B cell (primary cell): ENCODE data around the gene PDE3A. TPM values are rescaled to one million over a fixed set of nuclear protein-coding genes. Genes with fewer than 3 reads are reported as not detected.

Experiments used
- ATAC-seq: fragments of 200-7000 bp; cut with Tn5 transposase; one replicate; pipeline ENCODE4 v1.10.0; 2021; ENCODE audit warnings: low read depth, mild to moderate bottlenecking, moderate number of reproducible peaks, moderate library complexity
- CTCF ChIA-PET: fragments of 350-600 bp; sonication (Branson Sonifier 250); formaldehyde crosslinking; loops from one replicate; lab custom pipeline; 2021; ENCODE audit warnings: antibody characterized with exemption, inconsistent platforms; lab: Charles Lee
- POLR2A ChIA-PET: fragments of 350-600 bp; sonication (Branson Sonifier 250); formaldehyde crosslinking; loops from one replicate; lab custom pipeline; 2021; ENCODE audit warnings: antibody characterized with exemption; lab: Charles Lee
- DNase-seq: peaks from one replicate; pipeline ENCODE4 v3.0.0; 2013
- H2AFZ ChIP-seq: 2 replicates; pipeline ENCODE4 v1.6.1; 2012; ENCODE audit warnings: mild to moderate bottlenecking, low read depth, low read length; ENCODE audit not compliant: insufficient read depth, poor library complexity, severe bottlenecking
- H3K27ac ChIP-seq, 2 donors: 1 replicate in 1 of 2; 2 replicates in 1 of 2; pipeline ENCODE4 v1.5.1; 2012 to 2013; ENCODE audit warnings: low read length in 2 of 2, mild to moderate bottlenecking in 2 of 2, moderate library complexity in 1 of 2
- H3K27me3 ChIP-seq, 4 experiments: fragments of 200-600 bp in 1 of 4; sonication (generic) in 1 of 4; replicated peaks in 1 of 4; 1 replicate in 2 of 4; 2 replicates in 2 of 4; pipeline versions ENCODE4 v1.6.1 to v1.7.0; 2013 to 2016; ENCODE audit warnings: low read length in 3 of 4, mild to moderate bottlenecking in 2 of 4, mixed read lengths in 1 of 4, moderate library complexity in 1 of 4; ENCODE audit not compliant: insufficient read depth in 4 of 4, control insufficient read depth in 3 of 4; ENCODE audit errors: control extremely low read depth in 1 of 4
- H3K36me3 ChIP-seq, 2 experiments: replicated peaks in 1 of 2; 1 replicate in 1 of 2; 2 replicates in 1 of 2; pipeline versions ENCODE4 v1.6.1 to v1.7.1; 2013; ENCODE audit warnings: low read length in 1 of 2; ENCODE audit not compliant: insufficient read depth in 2 of 2, control insufficient read depth in 1 of 2; ENCODE audit errors: control extremely low read depth in 1 of 2, extremely low read depth in 1 of 2
- H3K4me1 ChIP-seq, 2 donors: fragments of 200-600 bp in 1 of 2; sonication (generic) in 1 of 2; 1 replicate in 1 of 2; 2 replicates in 1 of 2; pipeline versions ENCODE4 v1.5.1 to v1.6.1; 2013 to 2017; ENCODE audit warnings: low read length in 2 of 2; ENCODE audit not compliant: control insufficient read depth in 2 of 2, insufficient read depth in 2 of 2
- H3K4me2 ChIP-seq: replicated peaks from 2 replicates; pipeline ENCODE3; 2012; ENCODE audit warnings: mild to moderate bottlenecking, low read depth, low read length; ENCODE audit not compliant: poor library complexity, severe bottlenecking
- H3K4me3 ChIP-seq, 5 experiments: fragments of 200-600 bp in 1 of 5; sonication (generic) in 1 of 5; 1 replicate in 3 of 5; 2 replicates in 2 of 5; pipeline versions ENCODE4 v1.5.1 to v1.7.0; 2011 to 2016; ENCODE audit warnings: low read length in 4 of 5, mild to moderate bottlenecking in 4 of 5, low read depth in 2 of 5, control low read depth in 1 of 5, moderate library complexity in 1 of 5; ENCODE audit not compliant: insufficient read depth in 1 of 5; ENCODE audit errors: control extremely low read depth in 1 of 5, extremely low read depth in 1 of 5
- H3K79me2 ChIP-seq: fragments of 200-600 bp; sonication (generic); one replicate; pipeline ENCODE4 v1.6.0; 2016; ENCODE audit warnings: low read length; ENCODE audit not compliant: control insufficient read depth, insufficient read depth
- H3K9ac ChIP-seq: fragments of 200-600 bp; sonication (generic); 2 replicates; pipeline ENCODE4 v1.6.1; 2017; ENCODE audit warnings: mild to moderate bottlenecking, low read length, moderate library complexity
- H3K9me3 ChIP-seq, 3 donors: one replicate each; pipeline versions ENCODE4 v1.6.1 to v1.7.1; 2013; ENCODE audit warnings: low read length in 2 of 3; ENCODE audit not compliant: control insufficient read depth in 2 of 3, insufficient read depth in 1 of 3; ENCODE audit errors: control extremely low read depth in 1 of 3
- H4K20me1 ChIP-seq: 2 replicates; pipeline ENCODE4 v1.6.0; 2012; ENCODE audit warnings: mild to moderate bottlenecking, low read length; ENCODE audit not compliant: insufficient read depth, control insufficient read depth, poor library complexity, severe bottlenecking
- H3K27ac Mint-ChIP-seq: one replicate; pipeline ENCODE4 v1.8.0; 2021; ENCODE audit warnings: mixed read lengths
- H3K27me3 Mint-ChIP-seq: one replicate; pipeline ENCODE4 v1.8.0; 2021; ENCODE audit warnings: mixed read lengths
- H3K4me1 Mint-ChIP-seq: one replicate; pipeline ENCODE4 v1.8.0; 2021; ENCODE audit warnings: mixed read lengths
- H3K4me3 Mint-ChIP-seq: one replicate; pipeline ENCODE4 v1.8.0; 2021; ENCODE audit warnings: mixed read lengths
- H3K9me3 Mint-ChIP-seq: one replicate; pipeline ENCODE4 v1.8.0; 2022; ENCODE audit warnings: mixed read lengths; ENCODE audit not compliant: insufficient read depth
- EZH2 ChIP-seq: IDR thresholded peaks from 2 replicates; pipeline ENCODE4 v1.6.1; 2012; ENCODE audit warnings: borderline replicate concordance, low read depth, mild to moderate bottlenecking, moderate library complexity, low read length; ENCODE audit not compliant: insufficient read depth, poor library complexity, severe bottlenecking
- WGBS: methylation state at CpG from one replicate; pipeline ENCODE4 v1.1.5; 2013; ENCODE audit warnings: missing lambda C conversion rate; ENCODE audit not compliant: insufficient coverage; 5-methylcytosine and 5-hydroxymethylcytosine counted together
- intact Hi-C: fragments of 100-400 bp; cut with micrococcal nuclease; formaldehyde crosslinking; loops from one replicate; pipeline ENCODE4 v1.10.0; 2022
- polyA plus RNA-seq: library from polyadenylated mRNA; depleted of rRNA; stranded (reverse); fragments of >200 nt; gene quantifications from 2 replicates; pipeline ENCODE4 v1.2.3, GENCODE V29; 2012
- total RNA-seq, 2 donors: library from RNA; stranded (reverse); fragments of 120-200 nt in 1 of 2; gene quantifications; 1 replicate in 1 of 2; 2 replicates in 1 of 2; pipeline versions ENCODE4 v1.2.3 to v1.2.4, GENCODE V29; 2013 to 2022
- TF ChIP-seq, protein P1 (sequence below): fragments of 200-600 bp; IDR thresholded peaks from one replicate; pipeline ENCODE4 v1.8.0; 2022; ENCODE audit warnings: antibody characterized with exemption, mild to moderate bottlenecking

PDE3A gene
- total and polyA plus RNA-seq, 2 donors (not counting 1 experiment from before 2014, with no cell fraction given) = not detected

DNA sequence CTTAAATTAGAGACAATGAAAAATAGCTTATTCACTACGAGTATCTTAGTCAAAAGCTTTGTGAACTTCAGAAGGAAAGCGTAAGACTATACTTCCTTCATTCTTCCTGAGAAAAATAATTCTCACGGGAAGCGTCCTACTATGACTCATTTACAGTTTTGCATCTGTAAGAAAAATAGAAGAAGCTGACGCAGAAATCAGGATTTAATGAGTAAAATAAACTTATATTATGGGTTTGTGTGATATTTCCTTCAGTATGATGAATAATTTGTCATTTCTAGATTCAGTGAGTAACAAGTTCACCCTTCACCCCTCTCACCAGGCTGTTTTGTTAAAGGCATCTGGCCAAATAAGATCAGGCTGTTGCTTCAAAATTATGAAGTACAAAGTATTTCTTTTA is 17.8 kb upstream of the PDE3A start:
- H3K9ac ChIP-seq = no peak overlapping the region
- H2AFZ ChIP-seq = no peak overlapping the region
- H3K4me3 ChIP-seq = no peak overlapping the region
- H3K9me3 Mint-ChIP-seq = peaks cover 2% of the 10 kb centered on the region
- H3K4me3 Mint-ChIP-seq = no peak overlapping the region
- ChIA-PET CTCF (no interaction called here), POLR2A (no interaction called here)
- H3K4me1 Mint-ChIP-seq = no peaks in the 10 kb centered on the region
- no peaks in the 10 kb centered on the region for H3K36me3 ChIP-seq
- no peaks in the 10 kb centered on the region for H3K4me1 ChIP-seq
- H3K27ac ChIP-seq = no peak overlapping the region
- WGBS = no CpG with 5 or more reads among the region's 5 CpGs
- no peak overlapping the region for H3K4me2 ChIP-seq
- no peaks in the 10 kb centered on the region for H3K79me2 ChIP-seq
- no peak overlapping the region for H3K27ac Mint-ChIP-seq
- intact Hi-C loops = no loop called here
- H3K27me3 Mint-ChIP-seq = no peaks in the 10 kb centered on the region
- TF ChIP-seq EZH2 = no peak
- H3K27me3 ChIP-seq = no peaks in the 10 kb centered on the region
- ATAC-seq (no peak), DNase-seq (no peak)
- no peaks in the 10 kb centered on the region for H4K20me1 ChIP-seq
- H3K9me3 ChIP-seq = no peaks in the 10 kb centered on the region

- DNase-seq = no peak
- H3K4me3 ChIP-seq = no peak overlapping the region
- H3K27me3 ChIP-seq = no peaks in the 10 kb centered on the region
- Mint-ChIP-seq H3K4me1 (no peaks in the 10 kb centered on the region), H3K4me3 (no peak overlapping the region), H3K27ac (no peak overlapping the region), H3K27me3 (no peaks in the 10 kb centered on the region), H3K9me3 (peaks cover 2% of the 10 kb centered on the region)
- H3K79me2 ChIP-seq = no peaks in the 10 kb centered on the region
- no peaks in the 10 kb centered on the region for H3K9me3 ChIP-seq
- WGBS = no CpG with 5 or more reads among the region's 4 CpGs
- POLR2A ChIA-PET = no interaction called here
- no peak overlapping the region for H3K27ac ChIP-seq
- no peak for ATAC-seq
- H3K9ac ChIP-seq = no peak overlapping the region
- no peaks in the 10 kb centered on the region for H3K36me3 ChIP-seq
- CTCF ChIA-PET = no interaction called here
- H3K4me1 ChIP-seq = no peaks in the 10 kb centered on the region
- no peaks in the 10 kb centered on the region for H4K20me1 ChIP-seq
- H3K4me2 ChIP-seq = no peak overlapping the region
- H2AFZ ChIP-seq = no peak overlapping the region
- intact Hi-C loops = no loop called here
- TF ChIP-seq, protein P1, sequence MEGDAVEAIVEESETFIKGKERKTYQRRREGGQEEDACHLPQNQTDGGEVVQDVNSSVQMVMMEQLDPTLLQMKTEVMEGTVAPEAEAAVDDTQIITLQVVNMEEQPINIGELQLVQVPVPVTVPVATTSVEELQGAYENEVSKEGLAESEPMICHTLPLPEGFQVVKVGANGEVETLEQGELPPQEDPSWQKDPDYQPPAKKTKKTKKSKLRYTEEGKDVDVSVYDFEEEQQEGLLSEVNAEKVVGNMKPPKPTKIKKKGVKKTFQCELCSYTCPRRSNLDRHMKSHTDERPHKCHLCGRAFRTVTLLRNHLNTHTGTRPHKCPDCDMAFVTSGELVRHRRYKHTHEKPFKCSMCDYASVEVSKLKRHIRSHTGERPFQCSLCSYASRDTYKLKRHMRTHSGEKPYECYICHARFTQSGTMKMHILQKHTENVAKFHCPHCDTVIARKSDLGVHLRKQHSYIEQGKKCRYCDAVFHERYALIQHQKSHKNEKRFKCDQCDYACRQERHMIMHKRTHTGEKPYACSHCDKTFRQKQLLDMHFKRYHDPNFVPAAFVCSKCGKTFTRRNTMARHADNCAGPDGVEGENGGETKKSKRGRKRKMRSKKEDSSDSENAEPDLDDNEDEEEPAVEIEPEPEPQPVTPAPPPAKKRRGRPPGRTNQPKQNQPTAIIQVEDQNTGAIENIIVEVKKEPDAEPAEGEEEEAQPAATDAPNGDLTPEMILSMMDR = no peak
- TF ChIP-seq EZH2 = no peak
Observed at GRCh38 chr12:20351406-20351805, 16.9 kb upstream of the PDE3A start.
